Testis (tissue), 2 donors: ENCODE measurements around the gene GAPVD1.

Source experiments
- POLR2A ChIP-seq: fragments of 450-650 bp; IDR thresholded peaks from one replicate; pipeline ENCODE4 v1.6.1; 2017; ENCODE audit warnings: antibody characterized with exemption, mild to moderate bottlenecking, moderate library complexity
- TF ChIP-seq, protein P1 (sequence below), 3 experiments: fragments of 450-650 bp in 2 of 3; fragments of 200-600 bp in 1 of 3; sonication (generic) in 1 of 3; IDR thresholded peaks; one replicate each; pipeline ENCODE4 v1.5.1; 2016 to 2019; ENCODE audit warnings: antibody characterized with exemption in 3 of 3, mild to moderate bottlenecking in 2 of 3, moderate library complexity in 1 of 3

DNA sequence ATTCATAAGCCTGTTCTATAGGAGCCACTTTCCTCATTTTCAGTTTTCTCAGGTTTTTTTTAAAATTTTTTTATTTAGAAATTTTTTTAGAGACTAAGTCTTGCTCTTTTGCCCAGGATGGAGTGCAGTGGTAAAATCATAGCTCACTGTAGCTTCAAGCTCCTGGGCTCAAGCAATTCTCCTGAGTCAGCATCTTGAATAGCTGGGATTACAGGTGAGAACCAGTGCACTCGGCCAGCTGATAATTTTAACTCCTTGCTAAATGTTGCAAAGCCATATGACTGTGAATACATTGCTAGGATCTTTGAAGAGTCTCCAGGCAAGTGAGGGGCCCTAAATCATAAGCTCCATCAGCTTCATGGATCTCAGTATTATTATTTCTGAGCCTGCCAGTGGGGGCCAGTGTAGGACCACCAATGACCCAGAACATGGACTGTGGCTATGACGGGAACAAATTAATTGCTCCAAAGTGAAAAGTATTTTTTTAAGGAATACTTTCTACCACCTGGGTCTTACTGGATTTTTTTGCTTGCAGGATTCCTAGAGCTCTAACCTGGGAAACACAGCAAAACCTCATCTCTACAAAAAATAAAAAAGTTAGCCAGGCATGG is 5.7 kb upstream of the GAPVD1 start:
- TF ChIP-seq POLR2A = no peak
- TF ChIP-seq, protein P1, sequence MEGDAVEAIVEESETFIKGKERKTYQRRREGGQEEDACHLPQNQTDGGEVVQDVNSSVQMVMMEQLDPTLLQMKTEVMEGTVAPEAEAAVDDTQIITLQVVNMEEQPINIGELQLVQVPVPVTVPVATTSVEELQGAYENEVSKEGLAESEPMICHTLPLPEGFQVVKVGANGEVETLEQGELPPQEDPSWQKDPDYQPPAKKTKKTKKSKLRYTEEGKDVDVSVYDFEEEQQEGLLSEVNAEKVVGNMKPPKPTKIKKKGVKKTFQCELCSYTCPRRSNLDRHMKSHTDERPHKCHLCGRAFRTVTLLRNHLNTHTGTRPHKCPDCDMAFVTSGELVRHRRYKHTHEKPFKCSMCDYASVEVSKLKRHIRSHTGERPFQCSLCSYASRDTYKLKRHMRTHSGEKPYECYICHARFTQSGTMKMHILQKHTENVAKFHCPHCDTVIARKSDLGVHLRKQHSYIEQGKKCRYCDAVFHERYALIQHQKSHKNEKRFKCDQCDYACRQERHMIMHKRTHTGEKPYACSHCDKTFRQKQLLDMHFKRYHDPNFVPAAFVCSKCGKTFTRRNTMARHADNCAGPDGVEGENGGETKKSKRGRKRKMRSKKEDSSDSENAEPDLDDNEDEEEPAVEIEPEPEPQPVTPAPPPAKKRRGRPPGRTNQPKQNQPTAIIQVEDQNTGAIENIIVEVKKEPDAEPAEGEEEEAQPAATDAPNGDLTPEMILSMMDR (IDR thresholded peaks at IDR 0.05) = no peak
